Ectodermal cell (in vitro differentiated cells): ENCODE data around the gene FXYD6.

ENCODE experiments used
- H3K27ac ChIP-seq: 2 replicates; pipeline ENCODE4 v1.7.0; 2013; ENCODE audit warnings: mild to moderate bottlenecking, low read depth, low read length; ENCODE audit not compliant: insufficient read depth, poor library complexity, severe bottlenecking
- H3K27me3 ChIP-seq: 2 replicates; pipeline ENCODE4 v1.7.0; 2013; ENCODE audit warnings: mild to moderate bottlenecking, low read length; ENCODE audit not compliant: insufficient read depth, control insufficient read depth, poor library complexity, severe bottlenecking
- H3K36me3 ChIP-seq: one replicate; pipeline ENCODE4 v1.7.0; 2013; ENCODE audit warnings: low read length; ENCODE audit not compliant: control insufficient read depth, insufficient read depth
- H3K4me1 ChIP-seq: one replicate; pipeline ENCODE4 v1.7.0; 2013; ENCODE audit warnings: low read length; ENCODE audit not compliant: control insufficient read depth, insufficient read depth
- H3K4me3 ChIP-seq: 2 replicates; pipeline ENCODE4 v1.7.0; 2013; ENCODE audit warnings: low read depth, low read length, control low read depth; ENCODE audit not compliant: insufficient read depth
- H3K9me3 ChIP-seq: 2 replicates; pipeline ENCODE4 v1.7.0; 2013; ENCODE audit warnings: mild to moderate bottlenecking, low read length, moderate library complexity; ENCODE audit not compliant: control insufficient read depth
- WGBS, 2 experiments: methylation state at CpG; one replicate each; pipeline ENCODE4 v1.1.7; 2013; ENCODE audit warnings: missing lambda C conversion rate in 2 of 2; 5-methylcytosine and 5-hydroxymethylcytosine counted together

FXYD6 gene

DNA sequence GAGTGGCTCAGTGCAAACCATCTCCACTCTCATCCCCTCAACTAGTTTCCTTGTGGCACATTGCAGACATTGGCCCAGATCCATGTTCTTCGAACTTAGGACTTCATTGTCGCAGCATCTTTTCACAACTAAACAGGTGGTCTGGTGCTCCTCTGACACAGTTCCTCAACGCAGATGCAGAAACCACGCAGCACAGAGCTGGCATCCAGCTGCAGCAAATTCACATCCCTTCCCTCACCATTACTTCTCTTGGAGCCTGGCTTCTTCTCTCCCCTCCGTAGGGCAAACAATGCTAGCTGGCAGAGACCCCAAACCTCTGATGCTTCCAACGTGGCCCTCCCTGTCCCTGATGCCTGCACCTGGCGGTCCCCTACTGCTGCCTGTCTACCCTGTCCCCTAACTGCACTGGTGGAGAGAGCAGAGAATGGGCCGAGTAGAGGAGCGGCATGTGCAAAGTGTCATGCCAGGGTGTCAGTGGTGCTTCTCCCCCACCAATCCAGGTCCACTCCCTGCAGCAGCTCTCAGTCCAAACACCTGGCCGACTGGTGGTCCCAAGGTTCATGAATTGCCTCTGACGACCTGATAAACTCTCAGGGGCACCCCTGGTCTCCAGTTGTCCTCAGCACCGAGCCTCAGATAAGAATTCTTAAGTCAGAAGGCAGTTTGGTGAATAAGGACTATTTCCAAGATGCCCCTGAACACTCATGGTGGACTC, 34.6 kb upstream of the FXYD6 start:
- Histone ChIP-seq H3K4me3 (no peak overlapping the region), H3K4me1 (peaks cover 11% of the 10 kb centered on the region), H3K9me3 (no peaks in the 10 kb centered on the region), H3K27me3 (no peaks in the 10 kb centered on the region), H3K36me3 (no peaks in the 10 kb centered on the region), H3K27ac (no peak overlapping the region)
- 91 to 92% methylated on average over 12 of the region's 12 CpGs for WGBS, 2 experiments

DNA sequence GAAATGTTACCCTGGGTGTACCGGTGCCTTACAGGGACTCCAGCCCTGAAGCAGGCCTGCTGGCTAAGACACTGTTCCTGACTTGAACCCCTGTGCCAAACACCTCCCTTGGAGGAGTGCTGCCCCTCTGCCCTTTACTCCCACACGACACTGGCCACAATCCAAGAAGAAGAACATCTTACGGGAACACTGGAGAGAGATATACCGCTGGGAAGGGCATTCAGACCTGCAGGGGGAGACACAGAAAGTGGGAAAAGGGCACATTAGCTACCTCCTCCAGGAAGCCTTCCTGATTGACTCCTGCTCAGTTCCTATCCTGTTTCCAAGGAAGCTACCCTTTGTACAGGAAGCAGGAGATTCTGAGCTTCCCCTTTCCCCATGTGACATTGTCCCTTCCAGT, 34.1 kb upstream of the FXYD6 start:
- no peaks in the 10 kb centered on the region for H3K9me3 ChIP-seq
- 73 to 74% methylated on average over 4 of the region's 4 CpGs for WGBS, 2 experiments
- peaks cover under 1% of the 10 kb centered on the region for H3K27me3 ChIP-seq

DNA sequence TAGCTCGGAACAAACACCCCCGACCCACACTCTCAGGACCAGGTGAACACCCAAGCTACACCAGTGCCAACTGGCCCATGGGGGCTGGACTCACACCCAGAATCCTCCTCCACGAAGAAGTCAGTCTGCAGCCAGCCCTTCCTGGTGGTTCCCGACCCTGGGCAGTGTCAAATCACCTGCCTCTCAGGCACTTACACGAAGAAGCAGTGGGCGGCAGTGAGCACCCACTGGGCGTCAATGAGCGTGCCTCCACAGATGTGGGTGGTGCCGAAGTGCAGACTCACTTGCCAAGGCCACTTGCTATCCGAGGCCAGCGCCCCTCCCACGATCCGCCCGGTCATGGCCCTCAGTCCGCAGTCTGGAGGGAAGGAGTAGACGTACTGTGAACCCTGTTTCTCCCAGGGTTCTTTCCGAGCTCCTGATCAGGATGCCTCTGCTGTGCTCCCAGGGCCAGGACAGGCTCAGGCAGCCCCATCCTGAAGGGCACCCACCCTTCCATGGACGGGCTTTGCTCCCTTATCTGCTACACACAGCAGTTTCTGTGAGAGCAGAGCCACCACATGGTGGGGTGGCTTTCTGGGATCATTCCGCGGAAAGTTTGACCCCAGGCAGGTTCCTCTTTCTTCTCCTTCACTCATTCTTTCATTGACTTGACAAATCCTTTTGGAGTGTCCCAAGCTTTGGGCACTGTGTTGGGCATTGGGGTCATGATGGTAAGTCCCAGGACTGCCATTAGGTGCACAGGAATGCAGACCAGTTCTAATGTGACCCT, 33.3 kb upstream of the FXYD6 start:
- WGBS, 2 experiments = 92% methylated on average over 20 of the region's 20 CpGs
- Histone ChIP-seq H3K4me1 (peaks cover 6% of the 10 kb centered on the region), H3K4me3 (no peak overlapping the region), H3K27ac (no peak overlapping the region), H3K36me3 (no peaks in the 10 kb centered on the region), H3K9me3 (no peaks in the 10 kb centered on the region), H3K27me3 (peaks cover 3% of the 10 kb centered on the region)

More for the DNA sequence above, 34.1 kb upstream of the FXYD6 start:
- no peaks in the 10 kb centered on the region for H3K36me3 ChIP-seq
- no peak overlapping the region for H3K27ac ChIP-seq
- H3K4me1 ChIP-seq = peaks cover 11% of the 10 kb centered on the region
- H3K4me3 ChIP-seq = no peak overlapping the region

DNA sequence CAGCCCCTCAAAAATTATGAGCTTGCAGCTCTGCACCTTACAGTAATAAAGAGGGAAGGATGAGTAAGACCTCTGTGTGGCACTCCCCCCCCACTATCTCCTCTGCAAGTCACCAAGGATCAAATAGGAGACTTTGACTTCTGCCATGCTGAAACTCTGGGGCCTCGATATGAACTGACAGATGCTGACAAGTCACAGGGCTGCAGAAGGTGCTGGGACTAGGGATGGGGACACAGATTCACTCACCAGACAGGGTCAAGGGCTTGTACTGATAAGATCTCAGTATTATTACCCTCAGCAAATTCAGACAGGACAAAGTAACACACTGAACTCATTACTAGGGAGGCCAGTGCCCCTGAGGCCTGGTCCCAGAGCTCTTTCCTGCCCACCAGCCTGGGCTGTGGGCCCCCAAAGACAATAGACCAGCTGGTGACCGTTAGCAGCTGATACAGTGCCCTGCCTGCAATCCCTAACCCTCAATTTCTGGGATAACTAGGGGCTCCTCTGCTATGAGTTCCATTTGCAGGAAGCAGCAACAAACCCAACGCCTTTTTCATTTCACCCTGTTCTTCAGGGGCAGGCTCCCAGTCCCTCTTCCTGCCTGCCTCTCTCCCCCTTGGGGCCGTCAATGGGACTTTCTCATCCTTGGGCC, 32.6 kb upstream of the FXYD6 start:
- Histone ChIP-seq H3K4me3 (no peak overlapping the region), H3K9me3 (no peaks in the 10 kb centered on the region), H3K4me1 (no peaks in the 10 kb centered on the region), H3K27ac (no peak overlapping the region), H3K36me3 (no peaks in the 10 kb centered on the region), H3K27me3 (peaks cover 3% of the 10 kb centered on the region)
- 88 to 89% methylated on average over 4 of the region's 4 CpGs for WGBS, 2 experiments

DNA sequence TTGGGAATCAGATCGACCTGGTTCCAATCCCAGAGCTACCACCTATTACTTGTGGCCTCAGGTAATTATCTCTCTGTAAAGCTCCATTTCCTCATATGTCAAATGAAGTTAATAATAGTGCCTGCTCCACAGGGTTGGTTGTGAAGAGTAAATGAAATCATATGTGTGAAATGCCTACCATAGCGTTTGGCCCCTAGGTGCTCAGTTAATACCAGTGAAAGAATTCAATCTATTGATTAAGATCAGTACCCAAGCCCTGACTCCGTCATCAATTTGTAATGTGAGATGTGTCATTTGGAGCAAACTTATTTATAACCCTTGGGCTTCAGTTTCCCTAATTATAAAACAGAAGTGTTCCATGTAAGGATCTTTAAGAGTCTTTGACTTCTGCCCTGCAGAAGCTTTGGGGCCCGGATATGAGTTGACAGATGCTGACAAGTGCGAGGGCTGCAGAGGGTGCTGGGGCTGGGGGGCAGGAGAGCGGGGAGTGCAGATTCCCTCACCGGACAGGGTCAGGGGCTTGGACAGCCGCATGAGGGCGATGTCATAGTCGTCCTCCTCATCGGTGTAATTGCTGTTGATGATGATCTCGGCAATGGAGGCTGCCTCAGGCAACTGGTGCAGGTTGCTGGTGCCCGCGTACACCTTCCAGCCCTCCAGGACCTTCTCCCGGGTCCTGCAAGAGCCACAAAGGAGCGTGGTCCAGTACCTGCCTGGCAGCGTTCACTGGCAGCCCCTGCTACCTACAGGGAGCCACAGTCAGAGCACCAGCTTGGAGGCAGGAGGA, 31.8 kb upstream of the FXYD6 start:
- Histone ChIP-seq H3K27me3 (peaks cover 3% of the 10 kb centered on the region), H3K27ac (no peak overlapping the region), H3K4me3 (no peak overlapping the region), H3K36me3 (no peaks in the 10 kb centered on the region), H3K4me1 (no peaks in the 10 kb centered on the region), H3K9me3 (no peaks in the 10 kb centered on the region)
- 92 to 93% methylated on average over 17 of the region's 17 CpGs for WGBS, 2 experiments

DNA sequence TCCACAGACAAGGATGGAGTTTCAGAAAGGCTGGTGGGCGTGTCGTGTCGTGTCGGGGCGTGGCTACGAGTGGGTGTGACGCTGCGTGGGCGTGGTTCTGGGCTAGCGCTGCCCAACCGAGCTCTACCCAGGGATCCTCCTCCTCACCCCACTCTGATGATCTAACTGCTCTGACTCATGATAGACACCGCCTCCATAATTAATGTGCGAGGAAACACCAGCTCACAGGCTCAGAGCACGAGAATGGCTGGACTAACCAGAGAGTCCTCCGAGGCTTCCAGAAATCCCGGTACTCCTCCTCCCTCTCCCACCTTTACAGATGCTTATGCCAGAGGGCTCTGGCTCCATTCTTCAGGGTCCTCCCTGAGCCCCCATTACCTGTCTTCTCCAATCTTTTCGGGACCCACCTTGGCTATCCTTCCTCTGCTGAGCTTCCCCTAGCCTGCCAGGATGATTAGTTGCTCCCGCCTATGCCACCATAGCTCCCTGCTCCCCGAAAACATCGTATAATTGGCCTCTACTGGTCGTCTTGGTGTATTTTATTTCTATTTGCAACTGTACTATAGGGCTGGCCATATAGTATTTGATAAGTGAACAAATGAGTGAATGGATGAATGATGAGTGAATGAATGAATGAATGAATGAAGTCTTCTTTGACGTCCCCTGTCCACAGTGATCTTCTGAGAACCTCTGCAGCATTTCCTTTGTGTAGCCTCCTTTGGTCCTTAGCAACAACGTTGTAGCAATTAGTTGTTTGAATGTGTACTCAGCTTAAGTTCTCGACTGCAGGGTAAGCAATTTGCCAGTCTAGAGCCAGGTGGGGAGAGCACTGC, 31.0 kb upstream of the FXYD6 start:
- Histone ChIP-seq H3K4me1 (no peaks in the 10 kb centered on the region), H3K36me3 (no peaks in the 10 kb centered on the region), H3K27me3 (peaks cover 3% of the 10 kb centered on the region), H3K27ac (no peak overlapping the region), H3K4me3 (no peak overlapping the region), H3K9me3 (no peaks in the 10 kb centered on the region)
- 42 to 44% methylated on average over 24 of the region's 24 CpGs for WGBS, 2 experiments

DNA sequence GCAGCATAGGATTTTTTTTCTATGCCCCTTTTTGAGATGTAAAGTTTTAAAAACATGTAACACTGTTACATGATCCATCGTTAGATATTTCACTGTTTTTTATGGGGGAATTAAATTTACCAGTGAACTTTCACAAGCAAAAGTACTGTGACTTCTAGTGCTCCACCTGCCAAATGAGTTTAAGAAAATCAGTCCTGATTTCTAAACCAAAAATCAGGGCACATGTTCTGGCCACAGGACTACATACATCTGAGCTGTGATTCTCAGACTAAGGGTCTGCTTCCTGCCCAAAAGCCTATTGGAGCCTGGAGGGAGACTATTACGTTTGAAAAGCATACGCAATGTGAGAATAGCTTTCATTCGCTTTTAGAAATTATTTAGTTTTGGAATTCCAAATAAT, 30.3 kb upstream of the FXYD6 start:
- Histone ChIP-seq H3K9me3 (no peaks in the 10 kb centered on the region), H3K27me3 (peaks cover 3% of the 10 kb centered on the region), H3K36me3 (no peaks in the 10 kb centered on the region), H3K4me1 (no peaks in the 10 kb centered on the region), H3K27ac (no peak overlapping the region), H3K4me3 (no peak overlapping the region)
- WGBS, 2 experiments = 91 to 94% methylated on average over 4 of the region's 4 CpGs

DNA sequence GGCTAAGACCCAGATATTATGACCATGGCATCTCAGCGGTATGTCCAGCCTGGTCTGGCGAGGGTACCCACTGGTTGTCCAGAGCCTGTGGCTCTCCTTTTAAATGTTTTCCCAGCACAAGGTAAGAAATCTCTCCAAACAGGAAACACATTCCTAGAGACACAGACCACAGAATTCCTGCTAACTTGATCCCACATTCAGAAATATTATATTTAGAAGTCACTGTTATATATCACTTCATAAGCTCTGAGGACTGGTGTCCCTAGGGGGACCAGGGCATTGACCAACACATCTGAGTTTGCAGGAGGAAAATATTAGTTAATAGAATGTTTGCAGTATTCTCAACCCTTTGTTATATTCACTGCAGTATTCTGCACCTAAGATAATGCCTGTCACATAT, 29.7 kb upstream of the FXYD6 start:
- Histone ChIP-seq H3K27ac (no peak overlapping the region), H3K4me1 (no peaks in the 10 kb centered on the region), H3K36me3 (no peaks in the 10 kb centered on the region), H3K27me3 (peaks cover 3% of the 10 kb centered on the region), H3K9me3 (no peaks in the 10 kb centered on the region), H3K4me3 (no peak overlapping the region)
- WGBS, 2 experiments = 95% methylated on average over 2 of the region's 2 CpGs

DNA sequence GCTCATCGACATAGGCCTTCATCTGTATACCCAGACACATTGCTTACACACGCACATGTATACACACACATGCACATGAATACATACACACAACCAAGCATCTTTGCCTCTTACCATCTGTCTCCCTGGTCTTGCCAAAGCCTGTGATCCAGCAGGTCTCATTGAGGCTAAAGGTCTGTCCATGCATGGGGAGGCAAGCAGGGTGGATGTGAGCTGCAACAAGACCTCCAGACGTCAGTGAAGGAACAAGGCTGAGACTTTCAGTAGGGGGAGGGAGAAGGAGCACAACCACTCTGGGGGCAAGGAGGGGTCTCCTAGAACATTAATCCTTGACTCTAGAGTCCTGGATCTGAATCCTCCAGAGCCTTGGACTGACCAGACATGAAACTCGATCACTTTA, 29.1 kb upstream of the FXYD6 start:
- no peaks in the 10 kb centered on the region for H3K9me3 ChIP-seq
- no peak overlapping the region for H3K4me3 ChIP-seq
- peaks cover 3% of the 10 kb centered on the region for H3K27me3 ChIP-seq
- no peaks in the 10 kb centered on the region for H3K4me1 ChIP-seq
- no peak overlapping the region for H3K27ac ChIP-seq
- H3K36me3 ChIP-seq = no peaks in the 10 kb centered on the region
- WGBS, 2 experiments = 89 to 91% methylated on average over 4 of the region's 4 CpGs
